Effector memory CD4-positive, alpha-beta T cell (primary cell): ENCODE results near the gene COA8.
A peak's percentile ranks its signal among the peaks of the same experiment; 100 is the strongest.

Experiments used
- DNase-seq, 3 donors: peaks; one replicate each; pipeline ENCODE4 v3.0.0-alpha.2; 2020
- H3K27ac ChIP-seq: 2 replicates; pipeline ENCODE4 v1.7.0; 2013; ENCODE audit warnings: mild to moderate bottlenecking, low read length, moderate library complexity; ENCODE audit not compliant: insufficient read depth, poor library complexity, severe bottlenecking
- H3K27me3 ChIP-seq: replicated peaks from 2 replicates; pipeline ENCODE4 v1.7.0; 2013; ENCODE audit warnings: mild to moderate bottlenecking, low read length; ENCODE audit not compliant: insufficient read depth, control insufficient read depth, poor library complexity, severe bottlenecking
- H3K36me3 ChIP-seq: 2 replicates; pipeline ENCODE4 v1.7.0; 2013; ENCODE audit warnings: mild to moderate bottlenecking, low read length, moderate library complexity; ENCODE audit not compliant: control insufficient read depth, insufficient read depth
- H3K4me1 ChIP-seq: 2 replicates; pipeline ENCODE4 v1.7.0; 2013; ENCODE audit warnings: low read length, mild to moderate bottlenecking; ENCODE audit not compliant: control insufficient read depth, insufficient read depth, poor library complexity, severe bottlenecking
- H3K4me3 ChIP-seq: 2 replicates; pipeline ENCODE4 v1.7.0; 2013; ENCODE audit warnings: low read length, low read depth, mild to moderate bottlenecking; ENCODE audit not compliant: insufficient read depth, poor library complexity, severe bottlenecking
- H3K9me3 ChIP-seq: 2 replicates; pipeline ENCODE4 v1.7.0; 2013; ENCODE audit warnings: mild to moderate bottlenecking, low read length, moderate library complexity; ENCODE audit not compliant: control insufficient read depth

COA8 gene

DNA sequence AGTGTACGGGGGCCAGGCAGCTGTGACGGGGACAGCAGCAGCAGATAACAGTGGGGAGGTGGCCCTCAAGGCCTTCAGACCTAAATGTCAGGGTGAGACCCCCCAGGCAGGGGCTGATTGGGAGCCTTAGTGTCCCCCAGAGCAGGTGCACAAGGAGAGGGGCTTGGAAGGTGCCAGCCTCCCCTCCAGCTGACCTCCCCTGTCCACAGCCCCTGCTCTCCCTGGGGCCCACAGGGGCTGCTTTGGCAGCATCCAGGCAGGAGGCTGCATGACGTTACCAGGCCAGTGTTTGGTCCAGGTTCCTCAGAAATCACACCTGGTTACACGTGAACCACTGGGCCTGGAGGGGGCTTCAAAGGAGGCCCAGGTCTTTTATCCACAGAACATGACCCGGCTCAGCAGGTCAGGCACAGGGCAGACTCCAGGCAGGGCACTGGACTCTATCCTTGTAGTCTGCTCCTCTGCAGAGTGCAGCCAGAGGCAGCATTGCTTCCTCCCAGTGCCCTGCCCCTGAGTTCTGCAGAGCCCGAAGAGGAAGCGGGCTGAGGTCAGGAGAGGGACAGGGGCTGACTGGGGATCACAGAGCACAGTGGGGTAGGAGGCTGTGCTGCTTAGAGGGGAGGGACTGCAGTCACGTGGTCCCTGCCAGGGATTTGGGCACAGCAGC, 36.4 kb upstream of the COA8 start:
- H3K27ac ChIP-seq, result no peak overlapping the region
- peaks cover 3% of the 10 kb centered on the region for H3K27me3 ChIP-seq
- peaks cover 31% of the 10 kb centered on the region for H3K4me1 ChIP-seq
- H3K36me3 ChIP-seq, result no peaks in the 10 kb centered on the region
- DNase-seq, result no peak
- no peaks in the 10 kb centered on the region for H3K9me3 ChIP-seq
- H3K4me3 ChIP-seq, result no peak overlapping the region

DNA sequence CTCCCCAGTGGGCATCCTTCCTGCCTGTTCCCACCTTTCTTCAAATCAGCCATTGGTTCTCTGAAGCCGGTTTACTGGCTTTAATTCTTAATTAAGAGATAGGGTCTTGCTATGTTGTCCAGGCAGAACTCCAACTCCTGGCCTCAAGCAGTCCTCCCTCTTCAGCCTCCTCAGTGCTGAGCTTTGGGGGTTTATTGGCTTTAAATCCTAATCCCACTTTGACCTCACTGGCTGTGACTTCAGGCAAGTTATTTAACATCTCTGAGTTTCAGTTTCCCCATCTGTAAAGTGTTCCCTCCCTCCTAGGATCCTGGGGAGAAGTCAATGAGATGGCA, 35.9 kb upstream of the COA8 start:
- H3K9me3 ChIP-seq, result no peaks in the 10 kb centered on the region
- H3K27ac ChIP-seq, result no peak overlapping the region
- H3K27me3 ChIP-seq, result peaks cover 3% of the 10 kb centered on the region
- H3K4me3 ChIP-seq, result no peak overlapping the region
- peaks cover 31% of the 10 kb centered on the region for H3K4me1 ChIP-seq
- DNase-seq, result no peak
- H3K36me3 ChIP-seq, result no peaks in the 10 kb centered on the region

DNA sequence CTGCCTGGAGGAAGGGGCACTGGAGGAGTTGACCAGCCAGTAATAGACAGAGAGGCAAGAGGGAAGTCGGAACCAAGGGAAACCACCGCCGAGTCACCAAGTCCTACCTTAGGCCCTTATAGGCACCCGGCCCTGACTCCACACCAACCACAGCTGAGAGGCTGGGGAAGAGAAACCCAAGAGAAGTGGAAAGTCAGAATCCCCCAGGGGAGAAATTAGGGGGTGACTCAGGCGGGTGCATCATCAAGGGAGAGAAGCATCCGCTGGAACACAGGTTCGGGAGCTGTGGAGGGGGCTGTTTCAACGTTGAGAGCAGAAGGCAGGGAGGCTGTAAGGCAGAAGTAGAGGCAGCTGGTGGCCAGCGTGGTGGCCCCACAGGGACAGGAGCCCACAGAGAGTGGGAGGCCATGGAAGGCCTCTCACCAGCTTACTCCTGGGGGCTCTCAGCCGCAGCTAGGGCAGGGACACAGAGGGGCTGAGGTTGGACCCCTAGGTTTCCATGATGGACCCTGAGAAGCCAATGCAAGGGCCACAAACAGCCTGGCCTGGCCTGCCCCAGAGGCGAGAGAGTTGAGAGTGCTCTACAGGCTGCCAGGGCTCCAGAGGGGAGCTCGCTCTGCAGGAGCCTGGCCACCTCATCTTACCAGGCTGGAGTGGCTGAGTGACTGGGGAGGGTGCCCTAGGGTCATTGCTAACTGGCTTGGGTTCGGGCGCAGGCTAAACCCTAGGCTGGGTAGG, 35.2 kb upstream of the COA8 start:
- H3K27me3 ChIP-seq, result peaks cover 3% of the 10 kb centered on the region
- no peaks in the 10 kb centered on the region for H3K9me3 ChIP-seq
- DNase-seq, result no peak
- no peak overlapping the region for H3K27ac ChIP-seq
- peaks cover 29% of the 10 kb centered on the region for H3K4me1 ChIP-seq
- H3K4me3 ChIP-seq, result no peak overlapping the region
- H3K36me3 ChIP-seq, result peaks cover 1% of the 10 kb centered on the region

DNA sequence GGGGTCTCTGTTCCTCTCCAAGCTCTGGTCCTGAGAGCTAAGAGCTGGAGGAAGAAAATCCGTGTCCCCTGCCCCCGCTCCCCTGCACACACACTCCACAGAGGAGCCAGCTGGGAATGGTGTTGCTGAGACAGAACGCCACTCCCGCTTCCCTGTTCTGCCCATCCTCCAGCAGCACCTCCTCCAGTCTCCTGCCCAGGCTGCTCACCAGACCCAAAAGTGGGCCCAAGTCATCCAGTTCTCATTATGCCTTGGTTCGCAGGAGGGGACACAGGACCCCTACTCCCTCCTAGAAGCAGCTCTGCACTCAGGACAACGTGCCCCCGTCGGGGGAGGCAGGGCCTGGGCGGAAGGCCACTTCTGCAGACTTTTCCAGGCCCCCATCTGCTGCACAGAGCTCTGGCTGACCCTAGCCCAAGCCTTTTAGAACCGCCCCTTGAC, 34.6 kb upstream of the COA8 start:
- Histone ChIP-seq H3K36me3 (peaks cover 7% of the 10 kb centered on the region), H3K4me3 (peak overlapping the region; percentile 91), H3K27me3 (no peaks in the 10 kb centered on the region), H3K9me3 (no peaks in the 10 kb centered on the region), H3K27ac (peak overlapping the region; percentile 75), H3K4me1 (peaks cover 23% of the 10 kb centered on the region)
- DNase-seq, result no peak

DNA sequence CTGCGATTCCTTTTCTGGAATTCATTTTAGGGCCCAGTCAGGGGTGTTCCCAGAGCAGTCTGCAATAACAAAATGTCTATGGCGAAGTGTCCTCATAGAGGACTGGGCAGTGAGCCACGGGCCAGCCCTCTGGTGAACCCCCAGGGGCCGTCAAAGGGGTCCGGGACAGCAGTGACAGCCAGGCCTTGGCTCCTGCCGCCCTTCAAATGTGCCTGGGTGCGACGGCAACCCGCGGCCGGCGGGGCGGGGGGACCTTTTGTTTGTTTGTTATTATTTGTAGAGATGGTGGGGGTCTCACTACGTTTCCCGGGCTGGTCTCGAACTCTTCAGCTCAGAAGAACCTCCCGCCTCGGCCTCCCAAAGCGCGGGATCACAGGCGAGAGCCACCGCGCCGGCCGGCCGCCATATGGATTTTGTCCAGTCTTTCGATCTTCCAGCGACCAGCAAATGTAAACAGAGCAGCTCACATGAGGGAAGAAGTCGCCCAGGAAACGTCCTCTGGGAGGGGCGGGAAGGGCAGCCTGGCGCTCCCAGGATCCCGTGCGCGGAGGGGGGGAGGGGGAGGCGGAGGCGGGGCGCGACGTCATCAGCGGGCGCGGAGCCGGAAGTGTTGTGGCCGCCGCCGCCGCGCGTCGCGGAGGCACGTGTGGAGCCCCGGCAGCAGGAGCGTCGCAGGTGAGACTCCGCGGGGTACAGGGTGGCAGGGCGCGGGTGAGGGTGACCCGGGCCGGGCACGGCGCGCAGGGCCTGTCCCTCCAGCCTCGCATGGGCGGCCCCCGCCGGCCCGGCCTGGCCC, 34.0 kb upstream of the COA8 start, which contains the start of gene TRMT61A:
Gene TRMT61A (plus strand): TSS at position 610 of the 796 bp plus-strand sequence. CDS start 783 bp downstream, outside the sequence.
- H3K4me1 ChIP-seq, result peaks cover 23% of the 10 kb centered on the region
- H3K27me3 ChIP-seq, result no peaks in the 10 kb centered on the region
- H3K9me3 ChIP-seq, result no peaks in the 10 kb centered on the region
- peaks cover 13% of the 10 kb centered on the region for H3K36me3 ChIP-seq
- DNase-seq, result peak; percentile 68 to 74 (median 71)
- H3K27ac ChIP-seq, result peak within 1 kb of the TSS; percentile 75
- peak within 1 kb of the TSS; percentile 91 for H3K4me3 ChIP-seq

DNA sequence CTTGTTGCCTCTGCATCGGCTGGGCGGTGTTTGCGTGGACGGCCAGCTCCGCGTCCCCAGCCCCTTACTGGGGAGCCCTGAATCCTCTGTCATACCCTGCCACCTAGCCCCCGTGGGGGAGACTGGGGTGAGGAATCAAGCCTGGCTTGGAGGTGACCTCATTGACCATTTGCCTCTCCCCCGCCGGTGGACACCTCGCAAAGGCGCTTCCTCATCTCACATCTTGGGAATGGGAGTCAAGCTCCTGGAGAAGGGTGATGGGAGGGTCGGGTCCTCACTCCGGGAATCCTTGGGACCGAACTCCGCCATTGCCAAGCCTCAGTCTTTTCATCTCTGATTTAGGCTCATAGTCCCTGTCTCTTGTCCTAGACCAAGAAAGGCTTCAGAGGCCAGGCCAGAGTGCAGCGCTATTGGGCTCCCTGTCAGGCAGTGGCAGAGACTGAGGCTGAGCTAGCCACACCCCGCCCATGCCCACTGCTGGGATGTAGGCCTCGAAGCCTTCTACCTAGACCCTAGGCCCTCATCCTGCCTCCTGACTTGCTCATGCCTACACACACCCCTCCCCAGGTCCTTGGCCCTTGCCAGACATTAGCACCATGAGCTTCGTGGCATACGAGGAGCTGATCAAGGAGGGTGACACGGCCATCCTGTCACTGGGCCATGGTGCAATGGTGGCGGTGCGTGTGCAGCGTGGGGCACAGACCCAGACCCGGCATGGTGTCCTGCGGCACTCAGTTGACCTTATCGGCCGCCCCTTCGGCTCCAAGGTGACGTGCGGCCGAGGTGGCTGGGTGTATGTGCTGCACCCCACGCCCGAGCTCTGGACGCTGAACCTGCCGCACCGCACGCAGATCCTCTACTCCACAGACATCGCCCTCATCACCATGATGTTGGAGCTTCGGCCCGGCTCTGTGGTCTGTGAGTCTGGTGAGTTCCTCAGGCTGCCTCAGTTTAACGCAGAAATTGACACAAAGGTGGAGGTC, 33.1 kb upstream of the COA8 start:
- Histone ChIP-seq H3K4me1 (peaks cover 23% of the 10 kb centered on the region), H3K9me3 (no peaks in the 10 kb centered on the region), H3K4me3 (peak overlapping the region; percentile 91), H3K36me3 (peaks cover 16% of the 10 kb centered on the region), H3K27ac (peak overlapping the region; percentile 75), H3K27me3 (no peaks in the 10 kb centered on the region)
- DNase-seq, result no peak

DNA sequence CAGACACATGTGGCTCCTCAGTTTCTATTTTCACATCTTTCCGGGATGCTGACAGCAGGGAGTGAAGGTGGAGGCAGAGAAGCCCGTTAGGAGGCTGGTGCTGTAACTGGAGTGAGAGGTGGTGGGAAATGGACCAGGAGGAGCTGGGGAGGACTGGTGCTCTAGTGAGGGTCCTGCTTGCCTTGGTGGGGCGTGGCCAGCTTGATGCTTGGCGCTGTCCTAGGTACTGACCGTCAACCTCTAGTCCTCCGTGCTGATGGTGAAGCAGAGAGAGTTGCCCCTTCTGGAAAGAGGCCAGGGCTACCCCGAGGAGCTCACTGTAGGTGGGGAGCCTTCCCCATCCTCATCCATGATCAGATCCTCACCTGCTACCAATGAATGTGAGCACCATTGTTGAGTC, 32.4 kb upstream of the COA8 start:
- Histone ChIP-seq H3K36me3 (peaks cover 17% of the 10 kb centered on the region), H3K4me3 (no peak overlapping the region), H3K4me1 (peaks cover 23% of the 10 kb centered on the region), H3K9me3 (no peaks in the 10 kb centered on the region), H3K27me3 (no peaks in the 10 kb centered on the region), H3K27ac (no peak overlapping the region)
- DNase-seq, result no peak

DNA sequence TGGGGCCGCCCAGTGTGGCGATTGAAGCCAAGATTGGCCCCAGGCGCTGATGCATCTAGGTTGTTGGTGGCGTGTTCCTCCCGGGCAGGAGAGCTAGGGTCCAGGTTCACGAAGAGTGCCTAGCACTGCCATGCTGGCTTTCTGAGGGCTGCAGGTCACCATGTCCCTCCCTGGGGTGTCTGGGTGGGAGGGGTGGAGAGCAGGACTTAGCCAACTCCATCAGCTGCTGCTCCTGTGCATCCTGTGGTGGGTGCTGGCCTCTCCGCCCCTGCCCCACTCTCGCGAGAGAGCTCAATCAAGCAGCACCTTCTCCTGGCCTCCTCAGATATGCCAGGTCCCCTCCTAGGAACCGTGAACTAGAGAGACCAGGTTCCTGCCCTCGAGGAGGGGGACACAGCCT, 31.9 kb upstream of the COA8 start:
- DNase-seq, result no peak
- Histone ChIP-seq H3K36me3 (peaks cover 18% of the 10 kb centered on the region), H3K4me1 (peaks cover 23% of the 10 kb centered on the region), H3K4me3 (no peak overlapping the region), H3K27me3 (no peaks in the 10 kb centered on the region), H3K9me3 (no peaks in the 10 kb centered on the region), H3K27ac (no peak overlapping the region)

DNA sequence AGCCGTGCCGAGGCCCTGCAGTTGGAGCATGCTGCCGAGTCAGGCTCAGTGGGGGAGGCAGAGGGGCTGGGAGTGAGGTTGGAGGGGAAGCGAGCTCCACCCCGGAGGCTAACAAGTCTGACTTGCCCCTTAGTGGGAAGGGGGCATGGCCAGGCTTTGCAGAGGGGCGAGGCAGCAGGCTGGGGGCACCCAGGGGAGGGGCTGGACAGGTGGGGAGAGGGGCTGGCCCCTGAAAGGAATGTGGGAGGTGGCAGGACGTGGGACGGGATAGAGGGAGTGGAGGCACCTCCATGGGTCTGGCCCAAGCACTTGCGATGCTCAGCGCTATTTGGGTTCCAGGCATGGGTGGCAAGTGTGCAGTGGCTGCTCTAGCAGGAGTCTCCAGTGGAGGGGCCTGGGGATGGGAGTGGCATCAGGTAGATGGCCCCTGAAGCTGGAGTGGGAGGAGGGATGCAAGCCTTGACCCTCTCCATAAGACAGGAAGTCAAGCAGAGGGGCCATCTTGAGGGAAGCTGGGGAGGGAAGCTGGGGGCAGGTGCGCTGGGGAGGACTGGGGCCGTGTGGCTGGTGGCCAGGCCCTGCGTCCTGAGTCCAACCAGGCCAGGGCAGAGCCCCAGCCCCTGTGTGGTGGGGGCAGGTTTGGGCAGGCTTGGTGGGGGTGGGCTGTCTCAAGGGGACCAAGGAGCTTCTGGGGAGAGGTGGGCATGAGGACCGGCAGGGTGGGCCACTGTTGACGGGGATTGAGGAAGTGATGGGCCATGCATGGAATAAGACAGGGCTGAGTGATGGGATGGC, 31.1 kb upstream of the COA8 start:
- Histone ChIP-seq H3K9me3 (no peaks in the 10 kb centered on the region), H3K36me3 (peaks cover 18% of the 10 kb centered on the region), H3K27me3 (no peaks in the 10 kb centered on the region), H3K4me1 (peaks cover 23% of the 10 kb centered on the region), H3K27ac (no peak overlapping the region), H3K4me3 (no peak overlapping the region)
- no peak for DNase-seq
